HCT116 (cell line): Measurements from ENCODE around the gene OR10AD1. TPM values are rescaled to one million over a fixed set of nuclear protein-coding genes. Genes with fewer than 3 reads are reported as not detected.

Source experiments
- ATAC-seq: fragments of 200-7000 bp; cut with Tn5 transposase; 2 replicates; pipeline ENCODE4 v1.9.1; 2020; ENCODE audit warnings: mild to moderate bottlenecking, moderate library complexity
- BruUV-seq: library from RNA; stranded (reverse); fragments of 400-500 nt; replicated peaks from 2 replicates; lab custom pipeline; 2021; lab: Mats Ljungman, UMichigan
- CTCF ChIA-PET: fragments of 300-600 bp; sonication (Branson Sonifier 250); formaldehyde crosslinking; loops from one replicate; lab custom pipeline; 2021; ENCODE audit warnings: antibody characterized with exemption; lab: Charles Lee
- POLR2A ChIA-PET: fragments of 300-600, 350-600 bp; sonication (Branson Sonifier 250); formaldehyde crosslinking; loops from one replicate; lab custom pipeline; 2021; ENCODE audit warnings: antibody characterized with exemption; lab: Charles Lee
- RAD21 ChIA-PET, 2 experiments: fragments of 300-600 bp; sonication (Branson Sonifier 250); formaldehyde crosslinking; loops; one replicate each; lab custom pipeline; 2023; ENCODE audit warnings: low total read pairs in 2 of 2; ENCODE audit not compliant: uncharacterized antibody in 2 of 2, unreplicated experiment in 2 of 2, low non-redundant PET in 1 of 2; lab: Charles Lee
- DNase-seq: peaks from one replicate; pipeline ENCODE4 v3.0.0-alpha.2; 2010; ENCODE audit warnings: low read depth, low spot score
- H2AFZ ChIP-seq: fragments of 200-600 bp; shearing (Covaris generic), sonication (generic); 2 replicates; pipeline ENCODE4 v1.6.1; 2017; ENCODE audit warnings: low read depth, mixed run types, mixed read lengths, antibody characterized with exemption, low read length; ENCODE audit not compliant: poor library complexity, severe bottlenecking
- H3K27ac ChIP-seq: 2 replicates; pipeline ENCODE4 v1.5.1; 2012; ENCODE audit warnings: low read depth, low read length
- H3K27me3 ChIP-seq: fragments of 200-600 bp; sonication (generic); 2 replicates; pipeline ENCODE4 v1.6.1; 2016; ENCODE audit warnings: mixed run types, low read length, mixed read lengths; ENCODE audit not compliant: insufficient read depth
- H3K36me3 ChIP-seq, 2 experiments: fragments of 200-500 bp in 1 of 2; fragments of 200-600 bp in 1 of 2; sonication (Bioruptor generic) in 1 of 2; sonication (generic) in 1 of 2; 2 replicates each; pipeline versions ENCODE4 v1.5.1 to v1.6.1; 2014 to 2016; ENCODE audit warnings: low read length in 2 of 2, inconsistent platforms in 1 of 2, mixed read lengths in 1 of 2, mixed run types in 1 of 2; ENCODE audit not compliant: insufficient read depth in 2 of 2, control insufficient read depth in 1 of 2
- H3K4me1 ChIP-seq, 2 experiments: fragments of 200-600 bp in 1 of 2; sonication (generic) in 1 of 2; 2 replicates each; pipeline versions ENCODE4 v1.5.1 to v1.6.1; 2012 to 2017; ENCODE audit warnings: low read length in 2 of 2, inconsistent platforms in 1 of 2, mild to moderate bottlenecking in 1 of 2, mixed read lengths in 1 of 2, mixed run types in 1 of 2, moderate library complexity in 1 of 2; ENCODE audit not compliant: insufficient read depth in 2 of 2, control insufficient read depth in 1 of 2
- H3K4me2 ChIP-seq: fragments of 200-600 bp; sonication (generic); 2 replicates; pipeline ENCODE4 v1.6.1; 2017; ENCODE audit warnings: mixed run types, low read length, mixed read lengths
- H3K4me3 ChIP-seq, 2 experiments: fragments of 200-600 bp in 1 of 2; sonication (generic) in 1 of 2; replicated peaks in 1 of 2; 2 replicates each; pipeline ENCODE4 v1.5.1; 2011 to 2016; ENCODE audit warnings: low read length in 2 of 2, control low read depth in 1 of 2, low read depth in 1 of 2, mild to moderate bottlenecking in 1 of 2, mixed read lengths in 1 of 2, mixed run types in 1 of 2
- H3K79me2 ChIP-seq: fragments of 200-600 bp; sonication (generic); 2 replicates; pipeline ENCODE4 v1.6.1; 2017; ENCODE audit warnings: mild to moderate bottlenecking, mixed run types, low read length, moderate library complexity, mixed read lengths; ENCODE audit not compliant: insufficient read depth
- H3K9ac ChIP-seq: fragments of 200-600 bp; sonication (generic); 2 replicates; pipeline ENCODE4 v1.6.1; 2016; ENCODE audit warnings: low read length, mixed read lengths
- H3K9me2 ChIP-seq: fragments of 200-600 bp; sonication (generic), shearing (Covaris generic); 2 replicates; pipeline ENCODE4 v1.6.1; 2017; ENCODE audit warnings: mixed run types, mild to moderate bottlenecking, moderate library complexity; ENCODE audit not compliant: insufficient read depth
- H3K9me3 ChIP-seq, 2 experiments: fragments of 200-500 bp in 1 of 2; fragments of 200-600 bp in 1 of 2; sonication (Bioruptor generic) in 1 of 2; sonication (generic) in 1 of 2; 2 replicates each; pipeline ENCODE4 v1.6.1; 2014 to 2017; ENCODE audit warnings: low read length in 2 of 2, mixed read lengths in 2 of 2, inconsistent platforms in 1 of 2, low read depth in 1 of 2, mild to moderate bottlenecking in 1 of 2, mixed run types in 1 of 2, moderate library complexity in 1 of 2; ENCODE audit not compliant: control insufficient read depth in 1 of 2, insufficient read depth in 1 of 2
- H4K20me1 ChIP-seq: fragments of 200-600 bp; sonication (generic), shearing (Covaris generic); 2 replicates; pipeline ENCODE4 v1.6.1; 2017; ENCODE audit warnings: mixed run types, mild to moderate bottlenecking, moderate library complexity; ENCODE audit not compliant: insufficient read depth
- ATF3 ChIP-seq: IDR thresholded peaks from 2 replicates; pipeline ENCODE4 v1.6.1; 2012
- CBX3 ChIP-seq: IDR thresholded peaks from 2 replicates; pipeline ENCODE4 v1.6.1; 2012; ENCODE audit warnings: low read depth
- CEBPB ChIP-seq: IDR thresholded peaks from 2 replicates; pipeline ENCODE4 v1.6.1; 2012; ENCODE audit warnings: low read depth
- CTCF ChIP-seq, 3 experiments: fragments of 200-600 bp in 1 of 3; sonication (generic) in 1 of 3; IDR thresholded peaks in 2 of 3; conservative IDR thresholded peaks in 1 of 3; 2 replicates each; pipeline ENCODE4 v1.5.1; 2012 to 2017; ENCODE audit warnings: low read depth in 2 of 3, low read length in 2 of 3, antibody characterized with exemption in 1 of 3, borderline replicate concordance in 1 of 3, control low read depth in 1 of 3, mild to moderate bottlenecking in 1 of 3, mixed read lengths in 1 of 3, mixed run types in 1 of 3, moderate library complexity in 1 of 3; ENCODE audit not compliant: insufficient read depth in 1 of 3
- EGR1 ChIP-seq: IDR thresholded peaks from 2 replicates; pipeline ENCODE4 v1.6.1; 2012; ENCODE audit warnings: low read depth
- ELF1 ChIP-seq: IDR thresholded peaks from 2 replicates; pipeline ENCODE4 v1.6.1; 2012; ENCODE audit warnings: low read depth, borderline replicate concordance
- EZH2phosphoT487 ChIP-seq: fragments of 200-600 bp; IDR thresholded peaks from 2 replicates; pipeline ENCODE4 v1.6.1; 2018; ENCODE audit warnings: antibody characterized with exemption, borderline replicate concordance
- FOSL1 ChIP-seq: IDR thresholded peaks from 2 replicates; pipeline ENCODE4 v1.6.1; 2012; ENCODE audit warnings: low read depth
- JUND ChIP-seq: IDR thresholded peaks from 2 replicates; pipeline ENCODE4 v1.6.1; 2012
- POLR2A ChIP-seq: IDR thresholded peaks from 2 replicates; pipeline ENCODE4 v1.7.0; 2011; ENCODE audit warnings: borderline replicate concordance; ENCODE audit not compliant: insufficient read depth, insufficient read length; ENCODE audit errors: extremely low read depth
- POLR2AphosphoS5 ChIP-seq: IDR thresholded peaks from 2 replicates; pipeline ENCODE4 v1.6.1; 2011; ENCODE audit warnings: mild to moderate bottlenecking, low read depth, low read length, moderate library complexity
- RAD21 ChIP-seq: IDR thresholded peaks from 2 replicates; pipeline ENCODE4 v1.6.1; 2012; ENCODE audit warnings: low read depth, mild to moderate bottlenecking
- REST ChIP-seq: IDR thresholded peaks from 2 replicates; pipeline ENCODE4 v1.6.1; 2012; ENCODE audit warnings: low read depth
- SP1 ChIP-seq: IDR thresholded peaks from 2 replicates; pipeline ENCODE4 v1.6.1; 2012; ENCODE audit warnings: low read depth
- TCF7L2 ChIP-seq: IDR thresholded peaks from 2 replicates; pipeline ENCODE4 v1.7.0; 2011; ENCODE audit warnings: borderline replicate concordance, inconsistent platforms; ENCODE audit not compliant: insufficient read depth, insufficient read length; ENCODE audit errors: extremely low read depth
- YY1 ChIP-seq: IDR thresholded peaks from 2 replicates; pipeline ENCODE4 v1.6.1; 2011; ENCODE audit warnings: low read length, low read depth, moderate library complexity, mild to moderate bottlenecking; ENCODE audit not compliant: insufficient replicate concordance; ENCODE audit errors: extremely low read depth
- ZFX ChIP-seq: fragments of 450-650 bp; IDR thresholded peaks from 2 replicates; pipeline ENCODE4 v1.6.1; 2017
- ZNF274 ChIP-seq: fragments of 200-500 bp; sonication (Bioruptor generic); IDR thresholded peaks from 2 replicates; pipeline ENCODE4 v1.6.1; 2014; ENCODE audit warnings: mild to moderate bottlenecking, low read depth, low read length, inconsistent platforms
- intact Hi-C: fragments of 100-400 bp; cut with micrococcal nuclease; formaldehyde crosslinking; loops from 2 replicates; pipeline ENCODE4 v1.10.0; 2022
- total RNA-seq: library from RNA; stranded (reverse); gene quantifications from one replicate; pipeline ENCODE4 v1.2.1, GENCODE V29; 2021; ENCODE audit not compliant: unreplicated experiment

The OR10AD1 gene
- total RNA-seq, 1 experiment from 2014 or later, result not detected

- RAD21 ChIA-PET, result no interaction called here
Measured at GRCh38 chr12:48216785-48217184, 13.7 kb upstream of the OR10AD1 start.

More at GRCh38 chr12:48216785-48217184, 13.7 kb upstream of the OR10AD1 start:
- Histone ChIP-seq H3K4me3 (no peak overlapping the region), H3K27me3 (peaks cover 4% of the 10 kb centered on the region; the same call in 1 of the 2 replicates), H3K9me3 (no peaks in the 10 kb centered on the region), H3K9me2 (no peaks in the 10 kb centered on the region), H3K4me2 (no peak overlapping the region), H4K20me1 (no peaks in the 10 kb centered on the region), H2AFZ (no peak overlapping the region), H3K27ac (no peak overlapping the region), H3K4me1 (no peaks in the 10 kb centered on the region), H3K9ac (no peak overlapping the region), H3K36me3 (no peaks in the 10 kb centered on the region), H3K79me2 (no peaks in the 10 kb centered on the region)
- ChIA-PET POLR2A (no interaction called here), CTCF (no interaction called here)
- DNase-seq (no peak), ATAC-seq (no peak)
- TF ChIP-seq POLR2A, result no peak
- no peak for TF ChIP-seq TCF7L2
- TF ChIP-seq ZNF274, result no peak
- no peak for TF ChIP-seq EGR1
- TF ChIP-seq CTCF (IDR thresholded peaks at IDR 0.05 in 2 of 3, conservative IDR thresholded peaks at IDR 0.05 in 1 of 3; ENCODE audit: borderline replicate concordance in 1 of 3, insufficient read depth in 1 of 3, low read depth in 2 of 3, low read length in 2 of 3), result no peak
- no peak for TF ChIP-seq POLR2AphosphoS5
- TF ChIP-seq ZFX, result no peak
- no peak for TF ChIP-seq YY1
- no peak for TF ChIP-seq CBX3
- TF ChIP-seq REST, result no peak
- no peak for TF ChIP-seq SP1
- no peak for TF ChIP-seq RAD21
- no peak for TF ChIP-seq JUND
- no peak for TF ChIP-seq FOSL1
- TF ChIP-seq ELF1, result no peak
- TF ChIP-seq EZH2phosphoT487, result no peak
- no peak for TF ChIP-seq ATF3
- TF ChIP-seq CEBPB, result no peak
- no TSS peak for BruUV-seq
- intact Hi-C loops, result no loop called here
